ENCODE measurements around the gene AGPAT3. TPM values are rescaled to one million over a fixed set of nuclear protein-coding genes. Genes with fewer than 3 reads are reported as not detected.

The AGPAT3 gene
- total and polyA plus RNA-seq, 2 donors (not counting 3 experiments of a cell fraction or from before 2014, with no cell fraction given): 39.9 to 76.7 TPM

DNA sequence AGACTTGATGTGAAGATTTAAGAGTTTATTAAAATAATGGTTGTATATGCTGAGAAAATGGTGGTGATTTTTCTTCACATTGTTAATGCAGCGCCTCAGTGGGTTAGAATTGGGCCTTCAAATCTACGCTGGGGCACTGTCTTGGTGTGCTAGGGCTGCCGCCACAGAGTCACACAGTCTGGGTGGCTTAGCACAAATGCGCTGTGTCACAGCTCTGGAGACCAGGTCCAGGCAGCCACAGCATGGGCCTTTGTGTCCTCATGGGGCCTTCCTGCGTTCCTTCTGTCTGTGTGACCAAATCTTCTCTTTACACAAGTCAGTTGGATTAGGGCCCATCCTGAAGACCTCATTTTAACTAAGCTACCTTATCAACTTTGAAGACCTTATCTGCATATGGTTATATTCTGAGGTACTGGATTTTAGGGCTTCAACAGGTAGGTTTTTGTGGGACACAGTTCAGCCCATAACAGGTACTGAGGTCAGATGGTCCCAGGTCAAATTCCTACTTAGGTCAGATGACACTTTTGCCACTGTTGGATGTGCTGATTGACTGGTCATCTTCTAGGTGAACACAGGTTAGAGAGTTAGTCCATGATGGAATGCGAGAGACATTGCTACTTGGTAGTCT is 164.6 kb downstream of the AGPAT3 start:
- peaks cover 5% of the 10 kb centered on the region for H4K20me1 ChIP-seq (replicated peaks; ENCODE audit: control insufficient read depth, extremely low read depth, insufficient read depth, low read length)
- H3K27me3 ChIP-seq (ENCODE audit: control insufficient read depth in 2 of 2, insufficient read depth in 2 of 2, low read length in 2 of 2): no peaks in the 10 kb centered on the region
- H3K4me3 ChIP-seq (replicated peaks in 1 of 3; ENCODE audit: insufficient read depth in 1 of 3, low read depth in 1 of 3, low read length in 3 of 3): no peak overlapping the region
- no peak overlapping the region for H3K4me2 ChIP-seq (ENCODE audit: insufficient read depth, low read length)
- POLR2A ChIA-PET: no interaction called here
- DNase-seq (ENCODE audit: low read depth, low spot score) (no peak), FAIRE-seq (no peak)
- H3K9me1 ChIP-seq (replicated peaks; ENCODE audit: control insufficient read depth, extremely low read depth, insufficient read depth, low read length): no peaks in the 10 kb centered on the region
- TF ChIP-seq POLR2AphosphoS5 (IDR thresholded peaks at IDR 0.05; ENCODE audit: insufficient read depth, low read depth, low read length): no peak
- TF ChIP-seq, protein P1, sequence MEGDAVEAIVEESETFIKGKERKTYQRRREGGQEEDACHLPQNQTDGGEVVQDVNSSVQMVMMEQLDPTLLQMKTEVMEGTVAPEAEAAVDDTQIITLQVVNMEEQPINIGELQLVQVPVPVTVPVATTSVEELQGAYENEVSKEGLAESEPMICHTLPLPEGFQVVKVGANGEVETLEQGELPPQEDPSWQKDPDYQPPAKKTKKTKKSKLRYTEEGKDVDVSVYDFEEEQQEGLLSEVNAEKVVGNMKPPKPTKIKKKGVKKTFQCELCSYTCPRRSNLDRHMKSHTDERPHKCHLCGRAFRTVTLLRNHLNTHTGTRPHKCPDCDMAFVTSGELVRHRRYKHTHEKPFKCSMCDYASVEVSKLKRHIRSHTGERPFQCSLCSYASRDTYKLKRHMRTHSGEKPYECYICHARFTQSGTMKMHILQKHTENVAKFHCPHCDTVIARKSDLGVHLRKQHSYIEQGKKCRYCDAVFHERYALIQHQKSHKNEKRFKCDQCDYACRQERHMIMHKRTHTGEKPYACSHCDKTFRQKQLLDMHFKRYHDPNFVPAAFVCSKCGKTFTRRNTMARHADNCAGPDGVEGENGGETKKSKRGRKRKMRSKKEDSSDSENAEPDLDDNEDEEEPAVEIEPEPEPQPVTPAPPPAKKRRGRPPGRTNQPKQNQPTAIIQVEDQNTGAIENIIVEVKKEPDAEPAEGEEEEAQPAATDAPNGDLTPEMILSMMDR (IDR thresholded peaks at IDR 0.05; ENCODE audit: extremely low read depth in 1 of 2, insufficient read depth in 1 of 2, low read depth in 1 of 2, low read length in 2 of 2): no peak
- no peaks in the 10 kb centered on the region for H3K9me3 ChIP-seq (replicated peaks; ENCODE audit: control insufficient read depth, insufficient read depth, low read length)
- peaks cover 2% of the 10 kb centered on the region in 2 experiments for H3K36me3 ChIP-seq (ENCODE audit: control insufficient read depth in 2 of 2, extremely low read depth in 1 of 2, insufficient read depth in 2 of 2, low read length in 2 of 2)
- intact Hi-C loops (cut with micrococcal nuclease) (no loop called here), dilution Hi-C loops (cut with MboI; ENCODE audit: extremely low pct_ligation_motif_present, low sequenced_read_pairs) (no loop called here)
- peaks cover 71% of the 10 kb centered on the region for H3K79me2 ChIP-seq (ENCODE audit: control insufficient read depth, insufficient read depth, low read length)
- peaks cover 3% of the 10 kb centered on the region for H3K4me1 ChIP-seq (ENCODE audit: control insufficient read depth, extremely low read depth, insufficient read depth, low read length)
- H3K27ac ChIP-seq (ENCODE audit: insufficient read depth, low read depth, low read length): no peak overlapping the region
- H3K9ac ChIP-seq (replicated peaks; ENCODE audit: extremely low read depth, insufficient read depth, low read length): no peak overlapping the region
- no TSS peak for BruUV-seq (replicated peaks)
- no peak overlapping the region for H2AFZ ChIP-seq (ENCODE audit: low read depth, low read length)
- CTCF ChIA-PET: no interaction called here

GRCh38 chr21:44035244-44035643 is 170.2 kb downstream of the AGPAT3 start:
- no peaks in the 10 kb centered on the region for H3K9me1 ChIP-seq (replicated peaks; ENCODE audit: control insufficient read depth, extremely low read depth, insufficient read depth, low read length)
- H3K36me3 ChIP-seq (ENCODE audit: control insufficient read depth in 2 of 2, extremely low read depth in 1 of 2, insufficient read depth in 2 of 2, low read length in 2 of 2): peaks cover 4 to 24% of the 10 kb centered on the region in 2 experiments
- CTCF ChIA-PET: no interaction called here
- H3K27ac ChIP-seq (ENCODE audit: insufficient read depth, low read depth, low read length): no peak overlapping the region
- intact Hi-C loops (cut with micrococcal nuclease): no loop called here
- no peak overlapping the region for H3K4me2 ChIP-seq (ENCODE audit: insufficient read depth, low read length)
- peaks cover 16% of the 10 kb centered on the region for H3K79me2 ChIP-seq (ENCODE audit: control insufficient read depth, insufficient read depth, low read length)
- no peaks in the 10 kb centered on the region for H3K4me1 ChIP-seq (ENCODE audit: control insufficient read depth, extremely low read depth, insufficient read depth, low read length)
- H3K4me3 ChIP-seq (replicated peaks in 1 of 3; ENCODE audit: insufficient read depth in 1 of 3, low read depth in 1 of 3, low read length in 3 of 3): no peak overlapping the region
- H2AFZ ChIP-seq (ENCODE audit: low read depth, low read length): no peak overlapping the region
- POLR2A ChIA-PET: no interaction called here
- H3K9me3 ChIP-seq (replicated peaks; ENCODE audit: control insufficient read depth, insufficient read depth, low read length): no peaks in the 10 kb centered on the region
- dilution Hi-C loops (cut with MboI; ENCODE audit: extremely low pct_ligation_motif_present, low sequenced_read_pairs): no loop called here
- no peaks in the 10 kb centered on the region for H3K27me3 ChIP-seq (ENCODE audit: control insufficient read depth in 2 of 2, insufficient read depth in 2 of 2, low read length in 2 of 2)
- BruUV-seq (replicated peaks): no TSS peak
- H3K9ac ChIP-seq (replicated peaks; ENCODE audit: extremely low read depth, insufficient read depth, low read length): no peak overlapping the region
- FAIRE-seq: no peak
- H4K20me1 ChIP-seq (replicated peaks; ENCODE audit: control insufficient read depth, extremely low read depth, insufficient read depth, low read length): peaks cover 3% of the 10 kb centered on the region
- no peak for DNase-seq (ENCODE audit: low read depth, low spot score)
- TF ChIP-seq POLR2AphosphoS5 (IDR thresholded peaks at IDR 0.05; ENCODE audit: insufficient read depth, low read depth, low read length) (no peak), JUN (IDR thresholded peaks at IDR 0.05; ENCODE audit: borderline replicate concordance, insufficient read depth, insufficient read length, low read depth) (no peak), MYC (IDR thresholded peaks at IDR 0.05; ENCODE audit: low read depth, low read length) (no peak), GATA2 (IDR thresholded peaks at IDR 0.05; ENCODE audit: insufficient read depth, insufficient read length, low read depth, low read length) (no peak), POLR2A (IDR thresholded peaks at IDR 0.05; ENCODE audit: low read depth, low read length) (no peak), EZH2 (IDR thresholded peaks at IDR 0.05; ENCODE audit: borderline replicate concordance, low read depth, low read length, severe bottlenecking) (no peak), FOS (IDR thresholded peaks at IDR 0.05; ENCODE audit: borderline replicate concordance, insufficient read depth, low read length) (no peak)
- TF ChIP-seq, protein P2, sequence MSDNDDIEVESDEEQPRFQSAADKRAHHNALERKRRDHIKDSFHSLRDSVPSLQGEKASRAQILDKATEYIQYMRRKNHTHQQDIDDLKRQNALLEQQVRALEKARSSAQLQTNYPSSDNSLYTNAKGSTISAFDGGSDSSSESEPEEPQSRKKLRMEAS (IDR thresholded peaks at IDR 0.05; ENCODE audit: insufficient read depth, insufficient read length): no peak
- TF ChIP-seq, protein P1 (IDR thresholded peaks at IDR 0.05; ENCODE audit: extremely low read depth in 1 of 2, insufficient read depth in 1 of 2, low read depth in 1 of 2, low read length in 2 of 2): no peak
